Measurements from ENCODE around the gene TNFSF12. TPM values are rescaled to one million over a fixed set of nuclear protein-coding genes. Genes with fewer than 3 reads are reported as not detected.

The TNFSF12 gene
- total and polyA plus RNA-seq, 9 of the 15 experiments (the other 6 are each of a cell fraction or from before 2014, with no cell fraction given): 0.03 to 0.95 (median 0.19) TPM; not detected in 3

DNA sequence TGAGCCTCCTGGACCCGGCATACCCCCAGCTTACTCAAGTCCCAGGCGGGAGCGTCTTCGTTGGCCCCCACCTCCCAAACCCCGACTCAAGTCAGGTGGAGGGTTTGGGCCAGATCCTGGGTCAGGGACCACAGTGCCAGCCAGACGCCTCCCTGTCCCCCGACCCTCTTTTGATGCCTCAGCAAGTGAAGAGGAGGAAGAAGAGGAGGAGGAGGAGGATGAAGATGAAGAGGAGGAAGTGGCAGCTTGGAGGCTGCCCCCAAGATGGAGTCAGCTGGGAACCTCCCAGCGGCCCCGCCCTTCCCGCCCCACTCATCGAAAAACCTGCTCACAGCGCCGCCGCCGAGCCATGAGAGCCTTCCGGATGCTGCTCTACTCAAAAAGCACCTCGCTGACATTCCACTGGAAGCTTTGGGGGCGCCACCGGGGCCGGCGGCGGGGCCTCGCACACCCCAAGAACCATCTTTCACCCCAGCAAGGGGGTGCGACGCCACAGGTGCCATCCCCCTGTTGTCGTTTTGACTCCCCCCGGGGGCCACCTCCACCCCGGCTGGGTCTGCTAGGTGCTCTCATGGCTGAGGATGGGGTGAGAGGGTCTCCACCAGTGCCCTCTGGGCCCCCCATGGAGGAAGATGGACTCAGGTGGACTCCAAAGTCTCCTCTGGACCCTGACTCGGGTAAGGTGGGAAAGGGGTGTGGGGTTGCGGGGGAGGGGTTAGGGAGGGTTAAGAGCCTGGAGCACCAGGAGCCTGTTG lies 14.4 kb downstream of the TNFSF12 start:
- H3K4me3 ChIP-seq: peak overlapping the region; percentile 76
- peak overlapping the region in 1 of 2 experiments; percentile 95; a peak in 2 of 4 replicates for H3K9ac ChIP-seq (ENCODE audit: insufficient read depth in 1 of 2, low read depth in 2 of 2, low read length in 2 of 2)
- no peaks in the 10 kb centered on the region for H3K9me3 ChIP-seq (replicated peaks; ENCODE audit: control insufficient read depth, insufficient read depth, low read depth, low read length)
- in situ Hi-C loops (cut with MboI): loop anchor here (25.0 kb wide), 1 partner anchor 526 kb away; the partner anchor contains the start of genes SLC16A11 and SLC16A13
- ChIA-PET POLR2A (interaction anchor here (0.7 kb wide), 1 partner anchor 68 kb away, joined by 3 read pairs; no protein-coding TSS in a partner anchor), CTCF (ENCODE audit: low intra/inter-chr PET ratio) (no interaction called here)
- no peaks in the 10 kb centered on the region for H4K20me1 ChIP-seq (replicated peaks; ENCODE audit: control insufficient read depth, insufficient read depth, low read length)
- TF ChIP-seq RAD21 (CRISPR knock-in tag; conservative IDR thresholded peaks at IDR 0.05 in 1 of 2, IDR thresholded peaks at IDR 0.05 in 1 of 2) (no peak), RBFOX2 (IDR thresholded peaks at IDR 0.05; ENCODE audit: low read depth, low read length) (peak; percentile 39), POLR2G (IDR thresholded peaks at IDR 0.05; ENCODE audit: low read depth, low read length) (0 out of 2 replicates have a peak, but pooled peaks have one; percentile 29)
- TF ChIP-seq, protein P1, sequence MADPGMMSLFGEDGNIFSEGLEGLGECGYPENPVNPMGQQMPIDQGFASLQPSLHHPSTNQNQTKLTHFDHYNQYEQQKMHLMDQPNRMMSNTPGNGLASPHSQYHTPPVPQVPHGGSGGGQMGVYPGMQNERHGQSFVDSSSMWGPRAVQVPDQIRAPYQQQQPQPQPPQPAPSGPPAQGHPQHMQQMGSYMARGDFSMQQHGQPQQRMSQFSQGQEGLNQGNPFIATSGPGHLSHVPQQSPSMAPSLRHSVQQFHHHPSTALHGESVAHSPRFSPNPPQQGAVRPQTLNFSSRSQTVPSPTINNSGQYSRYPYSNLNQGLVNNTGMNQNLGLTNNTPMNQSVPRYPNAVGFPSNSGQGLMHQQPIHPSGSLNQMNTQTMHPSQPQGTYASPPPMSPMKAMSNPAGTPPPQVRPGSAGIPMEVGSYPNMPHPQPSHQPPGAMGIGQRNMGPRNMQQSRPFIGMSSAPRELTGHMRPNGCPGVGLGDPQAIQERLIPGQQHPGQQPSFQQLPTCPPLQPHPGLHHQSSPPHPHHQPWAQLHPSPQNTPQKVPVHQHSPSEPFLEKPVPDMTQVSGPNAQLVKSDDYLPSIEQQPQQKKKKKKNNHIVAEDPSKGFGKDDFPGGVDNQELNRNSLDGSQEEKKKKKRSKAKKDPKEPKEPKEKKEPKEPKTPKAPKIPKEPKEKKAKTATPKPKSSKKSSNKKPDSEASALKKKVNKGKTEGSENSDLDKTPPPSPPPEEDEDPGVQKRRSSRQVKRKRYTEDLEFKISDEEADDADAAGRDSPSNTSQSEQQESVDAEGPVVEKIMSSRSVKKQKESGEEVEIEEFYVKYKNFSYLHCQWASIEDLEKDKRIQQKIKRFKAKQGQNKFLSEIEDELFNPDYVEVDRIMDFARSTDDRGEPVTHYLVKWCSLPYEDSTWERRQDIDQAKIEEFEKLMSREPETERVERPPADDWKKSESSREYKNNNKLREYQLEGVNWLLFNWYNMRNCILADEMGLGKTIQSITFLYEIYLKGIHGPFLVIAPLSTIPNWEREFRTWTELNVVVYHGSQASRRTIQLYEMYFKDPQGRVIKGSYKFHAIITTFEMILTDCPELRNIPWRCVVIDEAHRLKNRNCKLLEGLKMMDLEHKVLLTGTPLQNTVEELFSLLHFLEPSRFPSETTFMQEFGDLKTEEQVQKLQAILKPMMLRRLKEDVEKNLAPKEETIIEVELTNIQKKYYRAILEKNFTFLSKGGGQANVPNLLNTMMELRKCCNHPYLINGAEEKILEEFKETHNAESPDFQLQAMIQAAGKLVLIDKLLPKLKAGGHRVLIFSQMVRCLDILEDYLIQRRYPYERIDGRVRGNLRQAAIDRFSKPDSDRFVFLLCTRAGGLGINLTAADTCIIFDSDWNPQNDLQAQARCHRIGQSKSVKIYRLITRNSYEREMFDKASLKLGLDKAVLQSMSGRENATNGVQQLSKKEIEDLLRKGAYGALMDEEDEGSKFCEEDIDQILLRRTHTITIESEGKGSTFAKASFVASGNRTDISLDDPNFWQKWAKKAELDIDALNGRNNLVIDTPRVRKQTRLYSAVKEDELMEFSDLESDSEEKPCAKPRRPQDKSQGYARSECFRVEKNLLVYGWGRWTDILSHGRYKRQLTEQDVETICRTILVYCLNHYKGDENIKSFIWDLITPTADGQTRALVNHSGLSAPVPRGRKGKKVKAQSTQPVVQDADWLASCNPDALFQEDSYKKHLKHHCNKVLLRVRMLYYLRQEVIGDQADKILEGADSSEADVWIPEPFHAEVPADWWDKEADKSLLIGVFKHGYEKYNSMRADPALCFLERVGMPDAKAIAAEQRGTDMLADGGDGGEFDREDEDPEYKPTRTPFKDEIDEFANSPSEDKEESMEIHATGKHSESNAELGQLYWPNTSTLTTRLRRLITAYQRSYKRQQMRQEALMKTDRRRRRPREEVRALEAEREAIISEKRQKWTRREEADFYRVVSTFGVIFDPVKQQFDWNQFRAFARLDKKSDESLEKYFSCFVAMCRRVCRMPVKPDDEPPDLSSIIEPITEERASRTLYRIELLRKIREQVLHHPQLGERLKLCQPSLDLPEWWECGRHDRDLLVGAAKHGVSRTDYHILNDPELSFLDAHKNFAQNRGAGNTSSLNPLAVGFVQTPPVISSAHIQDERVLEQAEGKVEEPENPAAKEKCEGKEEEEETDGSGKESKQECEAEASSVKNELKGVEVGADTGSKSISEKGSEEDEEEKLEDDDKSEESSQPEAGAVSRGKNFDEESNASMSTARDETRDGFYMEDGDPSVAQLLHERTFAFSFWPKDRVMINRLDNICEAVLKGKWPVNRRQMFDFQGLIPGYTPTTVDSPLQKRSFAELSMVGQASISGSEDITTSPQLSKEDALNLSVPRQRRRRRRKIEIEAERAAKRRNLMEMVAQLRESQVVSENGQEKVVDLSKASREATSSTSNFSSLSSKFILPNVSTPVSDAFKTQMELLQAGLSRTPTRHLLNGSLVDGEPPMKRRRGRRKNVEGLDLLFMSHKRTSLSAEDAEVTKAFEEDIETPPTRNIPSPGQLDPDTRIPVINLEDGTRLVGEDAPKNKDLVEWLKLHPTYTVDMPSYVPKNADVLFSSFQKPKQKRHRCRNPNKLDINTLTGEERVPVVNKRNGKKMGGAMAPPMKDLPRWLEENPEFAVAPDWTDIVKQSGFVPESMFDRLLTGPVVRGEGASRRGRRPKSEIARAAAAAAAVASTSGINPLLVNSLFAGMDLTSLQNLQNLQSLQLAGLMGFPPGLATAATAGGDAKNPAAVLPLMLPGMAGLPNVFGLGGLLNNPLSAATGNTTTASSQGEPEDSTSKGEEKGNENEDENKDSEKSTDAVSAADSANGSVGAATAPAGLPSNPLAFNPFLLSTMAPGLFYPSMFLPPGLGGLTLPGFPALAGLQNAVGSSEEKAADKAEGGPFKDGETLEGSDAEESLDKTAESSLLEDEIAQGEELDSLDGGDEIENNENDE (IDR thresholded peaks at IDR 0.05; ENCODE audit: low read depth, low read length): no peak
- no peaks in the 10 kb centered on the region for H3K9me1 ChIP-seq (ENCODE audit: control insufficient read depth, insufficient read depth, low read length)
- 95% methylated on average over 4 of the region's 30 CpGs for WGBS (ENCODE audit: insufficient coverage, low coverage, missing lambda C conversion rate)
- no peak for FAIRE-seq
- H3K4me1 ChIP-seq (replicated peaks in 1 of 2; ENCODE audit: control insufficient read depth in 2 of 2, insufficient read depth in 2 of 2, low read length in 2 of 2): peaks cover 10 to 38% of the 10 kb centered on the region in 2 experiments; a peak in 4 of 5 replicates
- intact Hi-C loops (cut with micrococcal nuclease): loop anchor here (5.0 kb wide), 1 partner anchor 206 kb away; the partner anchor contains the start of gene TMEM95
- no peaks in the 10 kb centered on the region for H3K27me3 ChIP-seq (ENCODE audit: control insufficient read depth in 2 of 2, insufficient read depth in 2 of 2, low read length in 2 of 2)
- ATAC-seq: no peak
- no TSS peak for BruUV-seq (replicated peaks)
- 0 out of 2 replicates have a peak overlapping the region, but pooled peaks have one; percentile 98 for H3K4me2 ChIP-seq (ENCODE audit: insufficient read depth, low read length)
- peaks cover 33% of the 10 kb centered on the region for H3K79me2 ChIP-seq (ENCODE audit: control insufficient read depth, insufficient read depth, low read length)
- no peak overlapping the region for H2AFZ ChIP-seq (ENCODE audit: low read depth, low read length)
- H3K36me3 ChIP-seq (ENCODE audit: control insufficient read depth, insufficient read depth, low read length): peaks cover 48% of the 10 kb centered on the region; the same call in 2 of the 3 replicates
- DNase-seq (ENCODE audit: extremely low read depth in 1 of 4, low spot score in 3 of 4): no peak
- no peak overlapping the region for H3K27ac ChIP-seq (ENCODE audit: extremely low read depth, low read depth, low read length)
